Stromal cell of bone marrow (primary cell): Measurements from ENCODE around the gene HOXB4.

Experiments used
- DNase-seq: peaks from one replicate; pipeline ENCODE4 v3.0.0-alpha.2; 2012; ENCODE audit warnings: low read depth

The HOXB4 gene

DNA sequence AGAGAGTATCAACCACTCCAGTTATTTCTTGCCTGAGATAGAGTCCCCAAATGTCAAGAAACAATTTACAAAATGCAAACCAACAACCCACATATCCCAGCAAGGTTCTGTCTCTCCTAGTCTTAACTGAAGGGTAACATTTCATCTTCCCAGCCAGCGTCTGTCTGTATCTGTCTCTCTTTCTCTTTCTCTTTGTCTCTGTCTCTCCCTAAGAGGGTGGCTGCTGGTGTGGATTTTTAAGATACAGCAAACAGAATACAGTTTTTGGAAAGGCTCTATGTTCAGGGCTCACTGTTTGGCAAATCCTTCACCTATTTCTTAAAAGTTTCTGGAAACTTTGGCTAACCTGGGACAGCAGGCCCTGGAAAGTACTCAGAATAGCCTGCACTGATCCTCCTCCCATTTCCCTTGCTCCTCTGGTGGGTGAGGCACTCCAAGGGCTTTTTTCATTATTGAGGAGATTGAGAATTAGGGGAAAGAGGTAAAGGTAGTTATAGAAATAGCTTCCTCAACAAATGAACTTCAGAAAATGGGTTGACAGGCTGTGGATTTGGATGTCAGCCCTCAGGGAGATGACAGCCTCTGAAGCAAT, 6.2 kb downstream of the HOXB4 start:
- no peak for DNase-seq

GRCh38 chr17:48571024-48571818, 6.9 kb downstream of the HOXB4 start:
- DNase-seq, result no peak

- DNase-seq, result no peak
These were observed 7.7 kb downstream of the HOXB4 start for GRCh38 chr17:48570325-48571023.

DNA sequence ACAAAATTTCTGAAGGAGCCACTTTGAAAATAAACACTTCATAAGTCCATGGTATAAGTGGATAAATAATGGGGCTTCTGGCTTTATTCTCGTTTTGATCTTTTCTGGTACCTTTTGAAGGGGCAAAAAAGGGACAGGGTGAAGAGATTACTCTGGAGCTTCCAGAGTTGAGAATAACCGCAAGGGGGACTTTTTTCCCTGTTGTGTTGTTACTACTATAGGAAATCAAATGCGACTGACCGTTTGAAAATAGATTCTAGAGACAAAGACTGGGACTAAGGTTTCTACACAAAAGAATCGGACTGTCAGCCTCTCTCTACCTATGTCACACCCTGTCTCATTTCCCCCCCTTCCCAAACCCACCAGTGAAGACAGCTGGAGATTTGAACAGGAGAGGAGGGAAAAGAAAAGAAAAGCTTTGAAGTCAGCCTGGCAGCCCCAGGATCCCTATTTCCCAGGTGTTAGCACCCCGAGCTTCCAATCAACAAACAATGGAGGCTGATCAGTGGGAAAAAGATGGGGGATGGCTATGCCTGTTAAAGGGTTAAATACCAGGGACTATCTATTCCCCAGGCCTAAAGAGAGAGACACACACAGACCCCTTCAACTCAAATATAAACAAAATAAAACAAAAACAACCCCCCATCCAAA, 8.4 kb downstream of the HOXB4 start:
- no peak for DNase-seq

DNA sequence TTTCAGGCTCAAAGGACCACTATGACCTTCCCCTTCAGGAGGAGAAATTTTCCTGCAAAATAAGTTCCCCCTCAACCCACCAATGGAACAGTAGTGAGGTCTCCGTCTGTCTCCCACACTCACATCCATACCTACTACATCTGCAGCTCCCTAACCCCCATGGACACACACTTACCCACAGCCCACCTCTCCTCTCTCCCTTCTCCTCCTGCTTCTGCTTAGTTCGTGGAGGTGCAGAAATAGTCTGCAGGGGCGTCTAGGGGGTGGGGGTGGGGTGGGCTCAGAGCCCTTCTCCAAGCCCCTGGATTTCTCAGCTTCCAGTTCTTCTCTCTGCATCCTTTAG, 8.9 kb downstream of the HOXB4 start:
- DNase-seq, result no peak

- no peak for DNase-seq
These were observed 9.5 kb downstream of the HOXB4 start for GRCh38 chr17:48568499-48569239.

DNA sequence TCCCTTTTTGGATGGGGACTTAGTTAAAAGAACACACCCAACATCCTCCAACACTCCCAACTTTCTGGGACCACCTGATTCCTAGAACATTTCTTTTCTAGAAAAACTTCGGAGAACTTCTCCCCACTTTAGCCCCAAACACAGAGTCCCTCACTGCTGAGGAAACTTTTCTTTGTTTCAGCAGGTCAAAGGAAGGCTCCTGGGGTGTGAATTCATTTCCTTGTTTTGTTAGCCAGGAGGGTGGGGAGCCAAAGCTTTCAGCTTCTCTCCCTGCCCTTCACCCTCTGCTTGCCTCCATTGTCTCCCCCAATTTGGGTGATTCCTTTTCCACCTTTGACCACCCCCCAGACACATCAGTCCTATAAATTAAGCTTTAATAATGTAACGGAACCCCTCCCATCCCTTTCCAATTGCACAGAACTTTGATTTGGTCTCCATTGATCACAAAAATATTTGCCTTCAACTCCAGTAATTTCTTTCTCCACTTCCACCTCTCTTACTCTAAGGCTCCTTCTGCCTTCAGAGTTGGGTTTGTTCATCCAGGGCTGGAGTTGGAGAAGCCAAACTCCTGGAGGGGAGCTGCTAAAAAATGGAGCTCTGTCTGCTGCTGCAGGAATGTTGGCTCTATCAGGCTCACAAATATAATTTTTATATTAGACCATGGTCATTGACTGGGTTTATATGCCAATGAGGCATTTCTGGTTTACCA, 10.3 kb downstream of the HOXB4 start:
- DNase-seq, result no peak

GRCh38 chr17:48567209-48567608, 10.9 kb downstream of the HOXB4 start:
- no peak for DNase-seq

DNA sequence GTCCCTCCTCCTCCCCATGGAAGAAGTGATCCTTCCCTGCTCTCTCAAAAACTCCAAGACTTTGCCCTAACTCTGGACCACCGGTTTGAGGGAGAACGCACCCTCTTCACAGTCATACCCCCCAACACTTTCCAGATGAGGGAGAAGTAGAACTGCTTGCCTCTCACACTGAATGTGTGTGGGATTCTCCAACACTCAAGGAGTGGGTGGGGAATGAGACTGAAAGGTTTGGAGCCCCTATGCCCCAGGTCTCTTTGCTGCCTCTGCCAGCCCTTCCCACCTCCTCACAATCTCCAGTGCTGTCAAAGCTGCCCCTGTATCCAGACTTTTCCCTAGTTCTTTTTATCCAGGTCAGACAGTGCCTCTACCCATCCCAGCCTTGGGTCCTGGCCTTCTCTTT, 11.4 kb downstream of the HOXB4 start:
- DNase-seq, result no peak

GRCh38 chr17:48565925-48566710, 12.0 kb downstream of the HOXB4 start:
- no peak for DNase-seq

DNA sequence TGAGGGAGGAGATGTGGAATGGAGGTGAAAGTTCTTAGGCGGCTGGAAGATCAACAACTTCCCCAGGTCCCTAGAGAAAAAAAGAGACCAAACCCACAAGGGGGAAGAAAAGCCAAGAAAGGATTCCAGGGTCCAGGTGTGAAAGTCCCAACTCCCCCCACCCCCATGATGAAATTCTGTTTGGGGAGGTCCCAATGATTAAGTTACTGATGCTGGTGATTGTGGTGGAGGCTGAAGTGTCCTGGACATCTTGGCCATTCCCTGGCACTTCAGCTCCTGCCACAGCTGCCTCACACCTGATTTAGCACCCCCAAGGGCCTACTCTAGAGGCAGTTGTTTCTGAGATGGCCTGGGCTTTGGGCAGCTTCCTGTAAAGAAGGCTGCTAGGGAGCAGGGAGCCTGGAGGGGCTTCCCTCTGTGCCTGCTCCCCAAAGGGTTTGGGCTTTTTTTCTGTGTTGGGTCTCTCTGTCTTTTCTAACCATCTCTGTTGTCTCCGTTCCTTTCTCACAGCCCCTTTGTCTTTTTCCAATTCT, 13.1 kb downstream of the HOXB4 start:
- DNase-seq, result no peak

- DNase-seq, result no peak
These were observed 13.7 kb downstream of the HOXB4 start for GRCh38 chr17:48564188-48565021.

GRCh38 chr17:48563867-48564187, 14.3 kb downstream of the HOXB4 start:
- no peak for DNase-seq

DNA sequence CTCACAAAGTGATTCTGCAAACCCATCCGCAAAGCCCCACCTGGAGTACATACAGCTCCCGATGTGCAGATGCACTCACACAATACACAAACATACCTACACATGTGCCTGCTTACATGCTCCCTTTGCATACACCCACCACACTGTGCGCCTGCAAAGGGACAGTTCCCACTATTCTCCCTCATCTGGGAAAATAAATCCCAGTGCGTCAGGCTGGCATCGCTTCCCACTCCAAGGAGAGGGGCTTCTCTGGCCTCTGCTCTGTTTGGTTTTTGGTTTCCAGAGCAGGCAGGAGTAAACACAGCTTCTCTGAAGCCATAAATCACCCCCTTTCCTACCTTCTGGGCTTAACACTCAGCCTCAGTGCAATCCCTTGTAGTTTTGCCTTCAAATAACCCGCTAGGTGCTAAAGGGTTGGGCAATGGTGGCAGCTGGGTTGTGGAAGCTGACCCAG, 14.7 kb downstream of the HOXB4 start:
- DNase-seq, result no peak

GRCh38 chr17:48562934-48563333, 15.2 kb downstream of the HOXB4 start:
- no peak for DNase-seq

DNA sequence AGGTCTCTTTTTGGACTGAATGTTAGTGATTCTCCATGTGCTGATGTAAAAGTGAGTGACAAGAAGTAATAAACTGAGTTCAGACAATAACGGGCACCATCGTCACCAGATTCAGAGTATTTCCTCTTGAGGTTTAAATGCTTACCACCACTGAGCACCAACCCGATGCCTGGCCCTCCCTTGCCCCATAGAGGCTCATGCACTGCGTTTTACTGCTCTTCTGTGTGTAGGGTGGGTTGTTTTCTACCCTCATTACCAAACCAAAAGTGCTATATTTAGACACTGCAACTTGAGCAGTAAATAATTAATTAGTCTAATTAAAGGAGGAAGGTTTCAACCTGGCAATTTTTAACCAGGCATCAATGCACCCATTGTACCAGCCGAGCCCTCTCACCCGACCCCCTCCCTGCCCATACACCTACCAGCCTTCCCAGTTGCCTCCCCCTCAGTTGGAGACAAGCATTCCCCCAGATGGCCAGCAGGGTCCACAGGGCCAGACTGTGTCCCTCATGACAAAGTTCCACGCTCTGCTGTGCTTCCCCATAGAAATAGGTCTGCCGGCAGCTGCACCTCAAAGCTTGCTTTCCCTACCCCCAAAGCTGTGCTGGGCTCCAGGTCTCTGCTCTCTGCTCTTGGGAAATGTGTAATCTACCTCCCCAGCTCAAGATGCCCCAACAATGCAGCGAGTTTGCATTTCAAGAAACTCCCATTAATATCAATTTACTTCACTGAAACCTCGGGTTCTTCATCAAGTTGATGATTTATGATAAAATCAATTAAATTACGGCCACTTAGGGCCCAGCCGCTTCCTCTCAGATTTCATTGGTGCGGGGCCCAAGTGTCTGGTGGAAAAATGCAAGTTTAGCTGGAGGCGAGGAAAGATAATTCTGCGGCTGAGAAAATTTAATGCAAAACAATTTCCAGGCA, 16.0 kb downstream of the HOXB4 start:
- no peak for DNase-seq

- no peak for DNase-seq
These were observed 18.0 kb downstream of the HOXB4 start for GRCh38 chr17:48559840-48560817.
